Hematopoietic multipotent progenitor cell treated with erythropoietin and hydrocortisone succinate and interleukin-3 and kit ligand, for 17 days (in vitro differentiated cells): Measurements from ENCODE around the gene TMEM17.
A peak's percentile ranks its signal among the peaks of the same experiment; 100 is the strongest.

Experiments
- DNase-seq: peaks from one replicate; pipeline ENCODE4 v3.0.0-alpha.2; 2015; ENCODE audit warnings: low spot score

Gene TMEM17

DNA sequence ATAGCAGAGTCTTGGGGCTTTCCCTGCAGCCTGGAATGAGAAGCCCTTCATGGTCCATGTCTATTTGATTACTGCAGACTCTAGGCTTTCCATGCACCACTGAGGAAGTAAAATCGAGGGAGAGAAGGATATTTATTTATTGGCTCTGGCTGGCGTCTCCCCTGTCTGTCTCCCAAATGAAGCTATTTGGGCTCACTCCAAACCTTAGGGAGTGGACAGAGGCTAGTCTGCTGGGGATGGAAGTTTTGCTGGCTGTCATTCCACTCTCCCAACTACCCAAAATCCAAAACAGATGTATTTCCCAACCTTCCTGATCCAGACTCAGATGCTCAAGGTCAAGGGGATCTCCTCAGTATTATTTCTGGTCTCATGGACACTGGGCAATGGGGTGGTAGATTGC, 33.7 kb downstream of the TMEM17 start:
- DNase-seq: no peak

DNA sequence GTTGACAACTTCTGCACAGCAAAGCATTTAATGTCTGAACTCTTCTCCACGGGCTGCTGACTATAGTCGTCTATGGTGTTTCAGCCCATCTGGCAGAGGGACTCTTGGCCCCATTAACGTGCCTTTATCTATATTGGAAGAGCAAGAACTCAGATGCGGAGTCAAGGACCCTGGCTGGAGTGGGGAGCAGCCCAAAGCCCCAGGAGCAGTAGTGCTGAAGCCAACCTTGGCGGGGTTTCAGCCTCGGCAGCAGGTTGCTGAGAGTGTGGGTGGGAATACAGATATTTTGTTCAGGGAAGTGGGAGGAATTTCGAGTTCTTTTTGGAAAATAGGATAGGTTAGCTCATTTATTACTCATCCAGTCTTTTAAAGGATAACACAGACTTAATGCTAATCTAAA, 34.2 kb downstream of the TMEM17 start:
- no peak for DNase-seq

DNA sequence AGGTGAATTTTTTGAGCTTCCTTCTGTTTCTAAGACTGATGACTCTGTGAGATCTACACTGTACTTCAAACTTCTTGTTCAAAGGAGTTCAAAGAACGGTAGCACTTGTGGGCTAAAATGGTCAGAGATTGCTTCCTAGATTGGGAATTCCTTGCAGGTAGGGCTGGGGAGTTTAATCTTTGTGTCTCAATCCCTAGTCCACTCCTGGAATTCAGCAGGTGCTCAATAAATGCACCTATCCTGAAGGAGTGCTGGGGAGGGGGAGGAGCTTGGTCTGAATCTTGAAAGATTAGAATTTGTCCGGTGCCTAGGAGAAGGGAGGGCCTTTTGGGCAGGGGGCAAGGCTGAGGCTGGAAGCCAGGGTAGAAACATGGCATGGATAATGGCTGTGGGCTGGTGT, 34.6 kb downstream of the TMEM17 start:
- DNase-seq: no peak

DNA sequence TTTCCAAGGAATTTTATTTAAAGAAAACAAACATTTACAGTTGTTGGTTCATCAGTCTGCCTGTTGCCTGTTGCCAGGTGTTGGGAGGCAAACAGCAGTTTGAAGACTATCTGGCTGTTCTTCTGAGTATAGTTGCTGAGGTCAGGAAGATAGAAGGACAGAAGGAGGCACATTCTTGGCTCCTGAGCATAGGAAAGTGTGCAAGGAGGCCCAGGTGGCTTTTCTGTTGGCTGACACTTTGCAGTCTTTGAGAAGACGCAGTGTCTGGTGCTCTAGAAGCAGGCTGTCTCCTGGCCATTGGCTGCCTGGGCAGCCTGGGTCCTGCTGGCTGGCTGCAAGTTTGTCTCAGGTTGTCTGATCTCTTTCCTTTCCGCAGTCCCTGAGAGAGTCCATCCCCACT, 36.4 kb downstream of the TMEM17 start:
- no peak for DNase-seq

DNA sequence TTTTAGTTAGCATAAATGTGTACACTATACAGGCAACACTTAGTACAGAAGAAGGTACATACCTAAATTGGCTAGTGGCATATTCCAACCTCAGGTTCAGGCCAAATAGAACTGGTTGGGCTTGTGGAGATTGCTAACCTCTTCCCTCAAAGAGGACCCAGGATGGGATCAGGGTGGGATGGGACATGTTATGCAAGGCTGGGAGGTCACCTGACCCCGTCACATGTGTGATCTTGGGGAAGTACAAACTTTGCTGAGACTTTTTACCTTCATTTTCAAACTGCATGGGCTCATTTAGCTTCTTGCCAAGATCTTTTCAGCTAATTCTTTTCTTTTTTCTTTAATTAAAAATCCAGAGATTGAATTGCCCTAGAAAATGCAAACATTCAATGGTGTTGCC, 36.9 kb downstream of the TMEM17 start:
- no peak for DNase-seq

DNA sequence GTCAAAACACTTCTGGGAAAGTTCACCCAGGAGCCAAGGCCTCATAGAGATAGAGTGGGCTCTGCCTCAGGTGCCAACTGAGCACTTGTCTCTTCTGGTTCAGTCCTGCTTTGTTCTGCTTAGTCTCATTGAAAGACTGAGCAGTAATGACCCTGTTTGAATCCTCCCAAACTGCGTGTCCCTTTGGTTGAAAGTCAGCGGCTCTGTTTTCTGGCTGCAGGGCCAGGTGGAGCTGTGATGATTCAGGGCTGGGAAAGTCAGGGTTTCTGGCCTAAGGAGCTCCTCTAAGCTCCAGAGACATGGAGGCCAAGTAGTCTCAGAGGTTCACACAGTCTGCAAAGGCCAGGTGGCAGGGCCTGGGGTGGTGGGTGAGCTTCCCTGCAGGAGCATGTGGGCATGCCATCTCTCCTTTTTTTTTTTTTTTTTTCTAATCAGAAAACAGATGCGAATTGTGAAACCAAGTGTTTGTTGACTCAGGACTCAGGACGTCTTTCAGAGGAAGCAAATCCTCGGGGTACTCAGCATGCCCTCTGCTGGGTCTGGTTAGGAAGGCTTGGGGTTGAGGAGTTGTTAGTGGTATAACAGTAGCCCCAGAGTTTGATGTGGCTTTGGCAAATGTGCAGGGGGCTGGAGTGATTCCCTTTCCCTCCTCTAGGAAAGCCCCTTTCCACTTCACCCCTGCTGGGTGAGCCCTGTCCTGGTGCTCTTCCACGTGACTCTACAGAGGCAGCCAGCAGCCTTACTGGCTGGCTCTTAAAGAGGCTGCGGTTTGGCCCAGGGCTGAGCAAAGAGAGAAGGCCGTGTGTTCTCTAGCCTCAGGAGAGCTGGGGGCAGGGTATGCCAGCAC, 38.3 kb downstream of the TMEM17 start:
- no peak for DNase-seq

DNA sequence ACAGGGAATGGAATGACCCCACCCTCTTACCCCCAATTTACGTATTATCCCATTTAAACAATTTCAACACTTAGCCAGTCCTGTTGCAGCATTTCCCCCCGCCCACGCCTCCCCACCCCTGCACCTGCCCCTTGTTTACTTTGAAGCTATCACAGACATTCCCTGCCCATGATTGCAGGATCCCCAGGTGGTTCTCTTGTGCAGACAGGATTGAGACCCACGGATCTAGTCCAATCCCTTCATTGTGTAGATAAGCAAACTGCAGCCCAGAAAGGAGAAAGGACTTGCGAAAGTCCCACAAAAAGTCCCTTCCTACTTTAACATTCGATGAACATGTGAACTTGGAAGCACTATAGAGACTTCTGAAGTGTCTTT, 38.9 kb downstream of the TMEM17 start:
- no peak for DNase-seq

DNA sequence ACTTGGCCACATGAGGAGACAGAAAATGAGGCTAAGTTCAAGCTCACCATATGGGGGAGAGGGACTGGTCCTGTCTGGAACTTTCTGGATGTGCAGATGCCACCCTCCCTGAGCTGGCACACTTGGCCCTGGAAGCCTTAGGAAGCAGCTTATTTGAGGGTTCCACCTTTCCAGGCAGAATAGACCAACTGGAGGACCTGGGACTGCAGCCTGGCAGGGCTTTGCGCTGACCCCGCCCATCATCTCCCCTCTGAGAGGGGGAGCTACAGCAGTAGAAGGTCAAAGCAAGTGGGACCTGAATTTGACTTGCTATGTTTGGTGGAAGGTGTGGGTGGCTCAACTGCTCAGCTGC, 39.5 kb downstream of the TMEM17 start:
- no peak for DNase-seq

DNA sequence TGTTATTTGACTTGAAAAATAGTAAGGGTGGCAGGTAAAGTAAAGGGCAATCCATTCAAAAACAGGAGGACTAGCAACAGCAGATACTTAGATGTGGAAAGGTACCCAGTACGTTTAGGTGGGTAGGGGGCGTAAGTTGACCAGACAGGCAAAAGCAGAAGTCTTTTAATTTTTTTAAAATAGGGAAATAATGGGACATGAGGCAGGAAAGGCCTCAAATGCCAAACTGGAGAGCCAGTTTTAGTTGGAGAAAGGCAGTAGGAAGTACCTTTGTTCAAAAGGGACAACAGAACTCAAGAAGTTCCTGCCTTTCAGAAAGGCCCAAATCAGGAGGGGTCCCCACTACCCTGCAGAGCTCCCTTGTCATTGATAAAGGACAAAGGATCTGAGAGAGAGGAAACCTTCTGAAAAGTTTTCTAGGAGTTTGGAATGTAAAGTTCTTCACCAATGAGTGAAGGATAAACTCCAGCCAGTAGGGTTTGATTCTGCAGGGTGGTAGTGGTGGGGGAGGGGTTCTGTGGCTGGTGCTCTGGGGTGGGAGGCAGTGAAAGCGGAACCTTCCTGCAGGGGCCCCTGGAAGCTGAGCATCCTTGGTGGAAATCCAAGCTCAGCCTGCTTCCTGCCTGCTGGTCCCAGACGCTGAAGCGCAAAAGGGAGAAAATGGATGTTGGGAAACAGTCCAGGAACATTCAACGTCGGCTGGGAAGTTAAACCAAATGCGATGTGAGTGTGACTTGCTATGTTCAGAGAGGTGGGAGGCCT, 40.1 kb downstream of the TMEM17 start:
- no peak for DNase-seq

DNA sequence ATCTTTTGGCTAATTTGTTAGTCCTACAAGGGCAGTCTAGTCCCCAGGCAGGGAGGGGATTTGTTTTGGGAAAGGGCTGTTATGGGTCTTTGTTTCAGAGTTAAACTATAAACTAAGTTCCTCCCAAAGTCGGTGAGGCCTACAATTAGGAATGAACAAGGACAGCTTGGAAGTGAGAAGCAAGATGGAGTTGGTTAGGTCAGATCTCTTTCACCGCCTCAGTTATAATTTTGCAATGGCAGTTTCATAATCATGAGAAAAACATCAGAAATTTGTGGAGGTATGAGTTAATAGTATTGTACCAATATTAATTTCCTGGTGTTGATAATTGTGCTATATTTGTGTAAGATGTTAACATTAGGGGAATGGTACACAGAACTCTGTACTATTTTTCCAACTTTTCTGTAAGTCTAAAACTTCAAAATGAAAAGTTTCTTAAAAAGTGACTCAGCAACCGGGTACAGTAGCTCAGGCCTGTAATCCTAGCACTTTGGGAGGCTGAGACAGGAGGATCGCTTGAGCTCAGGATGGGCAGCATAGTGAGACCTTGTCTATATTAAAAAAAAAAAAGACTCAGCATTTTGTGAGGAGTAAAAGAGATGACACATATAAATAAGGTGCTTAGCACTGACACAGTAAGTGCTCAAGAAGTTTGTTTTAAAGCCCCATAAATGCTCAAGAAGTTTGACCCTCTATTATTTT, 40.8 kb downstream of the TMEM17 start:
- DNase-seq: no peak

DNA sequence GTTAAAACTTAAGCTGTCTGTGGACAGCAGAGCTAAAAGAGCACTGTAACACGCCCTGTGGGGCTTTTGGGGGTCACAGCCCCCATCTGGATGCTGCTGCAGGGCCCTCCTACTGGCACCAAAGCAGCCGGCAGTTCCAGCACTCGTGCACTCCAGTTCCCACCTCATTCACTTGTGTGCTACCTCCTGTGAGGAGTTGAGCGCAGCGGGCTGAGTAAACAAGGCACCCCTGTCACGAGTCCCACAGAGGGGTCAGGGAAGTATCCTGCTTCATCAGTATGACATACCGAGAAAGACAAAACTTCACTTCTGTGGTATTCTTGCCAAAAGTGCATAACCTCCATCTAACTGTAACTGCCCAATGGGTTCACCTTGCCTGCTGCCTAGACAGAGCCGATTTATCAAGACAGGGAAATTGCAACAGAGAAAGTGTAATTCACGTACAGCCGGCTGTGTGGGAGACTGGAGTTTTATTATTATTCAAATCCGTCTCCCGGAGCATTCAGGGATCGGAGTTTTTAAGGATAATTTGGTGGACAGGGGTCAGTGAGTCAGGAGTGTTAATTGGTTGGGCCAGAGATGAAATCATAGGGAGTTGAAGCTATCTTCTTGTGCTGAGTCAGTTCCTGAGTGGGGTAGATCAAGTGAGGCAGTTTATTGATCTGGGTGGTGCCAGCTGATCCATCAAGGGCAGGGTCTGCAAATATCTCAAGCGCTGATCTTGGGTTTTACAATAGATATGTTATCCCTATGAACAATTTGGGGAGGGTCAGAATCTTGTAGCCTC, 41.6 kb downstream of the TMEM17 start:
- DNase-seq: no peak

DNA sequence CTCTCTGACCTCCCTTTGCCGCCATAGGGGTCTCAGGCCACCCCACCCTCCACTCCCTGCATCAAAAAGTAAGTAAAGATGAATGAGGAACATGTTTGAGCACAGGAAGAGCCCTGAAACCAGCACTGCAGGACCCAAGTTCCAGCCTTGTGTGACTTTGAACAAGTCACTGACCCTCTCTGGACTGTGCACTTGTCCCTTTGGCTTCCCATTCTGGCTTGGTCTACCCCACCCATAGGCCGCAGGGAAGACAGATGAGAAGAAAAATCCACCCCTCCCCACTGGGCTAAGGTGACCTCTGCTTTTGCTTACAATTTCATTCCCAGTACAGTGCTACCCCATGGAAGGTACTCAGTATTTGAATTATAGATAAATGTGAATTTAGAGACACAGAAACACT, 43.8 kb downstream of the TMEM17 start:
- DNase-seq: no peak

DNA sequence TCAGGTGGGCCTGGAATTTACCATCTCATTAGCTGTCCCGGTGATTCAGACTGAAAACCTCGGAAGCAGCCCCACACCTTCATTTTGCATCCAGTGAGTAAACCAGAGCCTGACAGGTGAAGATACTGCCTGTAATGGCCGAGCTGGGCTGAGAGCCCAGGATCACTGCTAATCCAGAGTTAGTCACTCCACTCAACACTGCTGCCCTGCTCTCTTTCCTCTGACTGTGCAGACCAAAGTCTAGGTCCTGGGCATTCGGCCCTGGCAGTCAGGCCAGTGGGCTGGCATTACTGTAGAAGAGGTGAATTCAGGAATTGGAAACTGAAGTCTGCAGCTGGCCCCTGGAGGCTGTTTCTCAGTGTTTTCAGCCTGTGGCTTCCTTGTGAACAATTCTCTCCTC, 44.3 kb downstream of the TMEM17 start:
- no peak for DNase-seq

DNA sequence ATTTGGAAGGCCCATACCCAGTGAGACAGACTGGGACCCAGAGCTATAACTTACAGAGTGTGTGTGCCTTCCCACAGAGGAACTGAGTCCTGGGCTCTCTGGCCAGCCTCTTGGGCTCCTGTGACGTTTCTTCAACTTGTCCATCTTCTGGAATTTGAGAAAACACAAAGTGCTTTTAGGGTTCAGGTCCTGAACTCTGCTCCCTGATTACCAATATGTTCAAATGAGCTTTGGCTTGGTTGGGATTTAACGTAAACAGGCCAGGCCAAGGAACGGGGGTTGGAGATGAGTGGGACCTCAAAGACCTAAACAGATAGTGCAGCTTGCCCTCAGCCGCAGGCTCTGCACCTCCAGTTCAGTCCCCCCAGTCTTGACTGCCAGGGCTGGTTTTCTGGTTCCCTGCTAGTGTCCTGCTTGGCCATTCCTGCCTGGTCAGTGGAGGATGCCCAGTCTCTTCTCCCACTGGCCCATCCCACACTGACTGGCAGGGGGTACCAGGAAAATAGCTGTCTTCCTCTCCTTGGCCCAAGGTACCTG, 44.9 kb downstream of the TMEM17 start:
- no peak for DNase-seq

DNA sequence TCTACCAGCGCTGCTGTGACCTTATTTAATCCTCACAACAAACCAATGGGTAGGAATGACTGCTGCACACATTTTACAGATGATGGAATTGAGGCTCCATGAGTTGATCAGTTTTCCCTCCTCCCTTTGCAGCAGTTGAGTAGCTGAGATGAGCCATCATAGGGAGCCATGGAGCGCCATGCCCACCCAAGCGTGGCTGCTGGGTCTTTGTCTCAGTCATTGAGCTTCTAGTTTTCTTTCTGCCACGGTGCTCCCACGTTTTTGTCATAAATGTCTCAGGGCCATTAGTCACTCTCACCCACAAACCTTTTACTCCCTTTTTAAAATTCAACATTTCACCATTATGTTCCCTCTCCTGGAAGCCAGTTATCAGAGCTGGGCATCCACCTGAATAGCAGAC, 45.8 kb downstream of the TMEM17 start:
- no peak for DNase-seq

DNA sequence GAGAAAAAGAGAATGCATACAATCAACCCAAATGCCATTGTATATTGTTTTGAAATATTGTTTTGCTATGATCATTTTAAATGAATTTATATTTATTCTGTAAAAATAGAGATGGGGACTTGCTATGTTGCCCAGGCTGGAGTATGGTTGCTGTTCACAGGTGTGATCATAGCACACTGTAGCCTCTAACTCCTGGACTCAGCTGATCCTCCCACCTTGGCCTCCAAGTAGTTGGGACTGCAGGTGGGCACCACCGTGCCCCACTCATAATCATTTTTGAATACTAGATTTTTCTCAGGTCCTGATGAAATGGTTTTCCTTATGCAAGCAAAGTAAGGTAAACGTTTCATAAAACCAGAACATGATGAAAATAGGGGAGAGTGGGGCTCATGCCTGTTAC, 46.3 kb downstream of the TMEM17 start:
- no peak for DNase-seq

DNA sequence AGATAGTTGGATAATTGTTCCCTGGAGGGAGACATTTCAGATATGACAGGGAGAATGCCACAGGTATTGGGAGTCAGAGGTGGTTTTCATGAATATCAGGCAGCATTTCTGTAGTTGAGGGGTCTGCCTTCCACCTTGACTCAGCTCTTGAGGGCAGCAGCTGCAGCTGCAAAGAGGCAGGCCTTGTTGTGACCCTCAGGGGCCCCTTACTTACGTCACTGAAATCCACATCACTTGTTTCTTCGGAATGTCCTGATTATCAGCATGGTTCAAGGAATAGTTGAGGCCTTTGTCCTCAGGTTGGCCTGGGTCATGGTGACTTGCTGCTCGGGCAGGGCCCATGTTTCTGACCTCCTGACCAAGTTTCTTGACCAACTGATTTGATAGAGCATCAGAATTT, 46.9 kb downstream of the TMEM17 start:
- no peak for DNase-seq

DNA sequence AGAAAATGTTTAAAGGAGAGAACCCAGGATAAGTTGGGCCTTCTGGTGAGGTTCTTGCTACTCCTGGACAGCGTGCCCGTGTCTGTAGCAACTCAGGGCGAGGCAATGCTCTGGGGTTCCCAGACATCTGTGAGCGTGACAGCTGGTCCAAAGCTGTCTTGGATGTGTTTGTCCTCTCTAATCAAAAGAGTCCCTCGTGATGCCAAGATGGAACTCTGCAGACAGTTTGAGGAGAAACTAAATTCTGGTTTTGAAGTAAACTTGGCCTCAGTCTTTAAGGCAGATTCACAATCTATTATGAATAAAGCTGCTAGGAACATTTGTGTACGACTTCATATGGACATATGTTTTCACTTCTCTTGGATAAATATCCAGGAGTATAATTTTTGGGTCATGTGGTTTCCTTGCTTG, 47.3 kb downstream of the TMEM17 start:
- DNase-seq: no peak

DNA sequence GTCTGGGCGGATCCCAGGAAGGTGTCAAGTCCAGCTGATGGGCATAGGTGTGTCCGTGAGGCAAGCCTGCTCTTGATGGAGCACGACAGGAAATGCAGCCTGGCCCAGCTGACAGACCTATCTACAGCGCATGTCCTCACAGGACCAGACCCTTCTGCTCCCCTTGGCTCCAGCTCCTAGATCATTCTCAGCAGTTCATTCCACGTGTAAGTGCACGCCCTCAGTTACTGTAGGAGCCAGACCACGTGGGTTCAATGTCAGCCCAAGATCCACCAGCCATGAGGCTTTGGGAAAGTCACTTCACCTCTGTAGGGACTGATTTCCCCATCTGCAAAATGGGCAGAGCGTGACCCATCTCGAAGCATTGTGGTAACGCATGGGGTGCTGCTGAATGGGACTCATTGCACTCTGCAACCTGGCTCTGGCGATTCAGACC, 47.8 kb downstream of the TMEM17 start:
- no peak for DNase-seq

DNA sequence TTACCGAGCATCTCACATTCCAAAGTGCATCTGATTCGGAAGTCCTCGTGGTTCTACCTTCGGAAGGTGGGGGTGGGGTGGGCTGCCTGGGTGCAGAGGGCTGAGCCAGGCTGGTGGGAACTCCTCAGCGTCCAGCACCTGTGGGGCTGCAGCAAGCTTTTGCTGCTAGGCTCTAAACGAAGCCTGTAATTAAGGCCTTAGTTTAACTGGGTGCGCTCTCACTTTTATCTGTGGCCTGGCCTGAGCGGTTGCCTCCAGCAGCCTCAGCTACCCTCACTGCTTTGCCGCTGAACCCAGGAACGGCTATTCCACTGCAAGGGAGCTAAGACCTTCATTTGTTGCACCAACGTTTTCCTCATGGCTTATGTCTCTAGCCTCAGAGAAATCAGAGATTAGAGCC, 48.4 kb downstream of the TMEM17 start:
- DNase-seq: no peak

DNA sequence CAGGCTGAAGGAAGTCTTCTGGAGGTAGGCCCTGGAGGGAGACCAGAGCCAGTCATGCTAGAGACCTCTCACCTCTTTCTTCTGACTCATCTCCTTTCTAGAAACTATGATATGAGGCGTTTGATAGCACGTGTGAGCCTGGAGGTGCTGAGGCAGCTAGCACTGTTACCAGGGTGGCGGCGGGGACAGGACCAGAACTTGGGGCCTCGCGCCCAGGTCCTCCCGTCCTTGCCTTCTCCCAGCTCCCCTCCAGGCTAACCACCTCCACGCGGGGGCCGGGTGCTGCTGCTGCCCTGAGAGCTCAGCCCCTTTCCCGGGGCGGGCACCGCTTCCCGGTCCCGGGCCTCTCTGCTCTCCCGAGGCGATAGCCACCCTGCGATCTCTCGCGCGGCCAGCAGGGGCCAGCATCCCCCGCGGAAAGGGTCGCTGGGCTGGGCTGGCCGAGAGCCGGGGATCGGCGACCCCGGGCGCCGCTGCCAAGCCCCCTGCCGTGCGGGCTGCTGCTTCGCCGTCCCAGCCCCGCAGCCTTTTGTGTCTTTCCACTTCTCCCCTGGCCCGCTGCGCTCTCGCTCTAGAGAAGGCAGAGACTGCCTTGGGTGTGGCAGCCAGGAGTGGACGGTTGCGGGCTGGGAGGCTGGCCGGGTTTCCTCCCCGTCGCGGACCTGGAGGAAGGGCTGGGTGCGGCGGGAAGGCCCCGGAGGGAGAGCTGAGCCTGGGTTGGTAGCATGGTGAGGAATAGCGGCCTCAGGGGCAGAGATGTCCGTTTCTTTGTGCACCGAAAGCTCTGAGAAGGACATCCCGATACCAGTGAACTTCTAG, 49.1 kb downstream of the TMEM17 start:
- DNase-seq: peak; percentile 42
